ENCODE measurements around the gene FAM234A. TPM values are rescaled to one million over a fixed set of nuclear protein-coding genes. Genes with fewer than 3 reads are reported as not detected.
"Not testable (repeated sequence)": the region's sequence is repeated elsewhere in the genome, so short reads cannot be mapped to it uniquely, and the experiment has no call there.

The FAM234A gene
- polyA plus RNA-seq, 2 of the 4 experiments (the other 2 are of a cell fraction) = 25.6 to 53.3 TPM

- H3K9me3 ChIP-seq; H3K4me1 ChIP-seq; ATAC-seq; DNase-seq (ENCODE audit: low read depth in 1 of 2, low spot score in 1 of 2); H3K4me3 ChIP-seq; H3K4me2 ChIP-seq; POLR2A ChIA-PET; H3K27ac ChIP-seq; FAIRE-seq: not testable (repeated sequence)
- WGBS (ENCODE audit: missing lambda C conversion rate) = 94% methylated on average over 14 of the region's 14 CpGs
- CTCF ChIA-PET = interaction anchor here (1.8 kb wide), 2 partner anchors 30 to 146 kb away, joined by 5 read pairs; no protein-coding TSS in a partner anchor
These were observed 22.9 kb upstream of the FAM234A start for GRCh38 chr16:211631-212180.

GRCh38 chr16:212999-213398, 21.6 kb upstream of the FAM234A start:
- Histone ChIP-seq H3K4me3 (no peak overlapping the region), H3K4me2 (no peak overlapping the region), H3K4me1 (no peaks in the 10 kb centered on the region), H3K27ac (no peak overlapping the region), H3K9me3 (no peaks in the 10 kb centered on the region)
- WGBS (ENCODE audit: missing lambda C conversion rate) = 99% methylated on average over 3 of the region's 3 CpGs
- no peak for DNase-seq (ENCODE audit: low read depth in 1 of 2, low spot score in 1 of 2)
- ChIA-PET POLR2A (no interaction called here), CTCF (interaction anchor here (0.6 to 1.8 kb wide), 3 partner anchors 31 to 148 kb away, joined by 4 to 5 read pairs (median 4); partner anchors contain the start of gene HBQ1)
- no peak for FAIRE-seq
- no peak for TF ChIP-seq EP300 (IDR thresholded peaks at IDR 0.05)
- TF ChIP-seq HOXA7 (CRISPR knock-in tag; IDR thresholded peaks at IDR 0.05) = no peak
- TF ChIP-seq, protein P1, sequence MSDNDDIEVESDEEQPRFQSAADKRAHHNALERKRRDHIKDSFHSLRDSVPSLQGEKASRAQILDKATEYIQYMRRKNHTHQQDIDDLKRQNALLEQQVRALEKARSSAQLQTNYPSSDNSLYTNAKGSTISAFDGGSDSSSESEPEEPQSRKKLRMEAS (IDR thresholded peaks at IDR 0.05) = no peak
- no peak for TF ChIP-seq RNF2 (IDR thresholded peaks at IDR 0.05; ENCODE audit: borderline replicate concordance, low read depth)
- TF ChIP-seq RCOR1 (IDR thresholded peaks at IDR 0.05; ENCODE audit: low read depth, low read length) = no peak
- TF ChIP-seq KDM1A (IDR thresholded peaks at IDR 0.05; ENCODE audit: low read depth) = no peak
- no peak for TF ChIP-seq FOSB (CRISPR knock-in tag; IDR thresholded peaks at IDR 0.05)
- TF ChIP-seq CHD2 (IDR thresholded peaks at IDR 0.05; ENCODE audit: low read length, partially characterized antibody) = no peak
- TF ChIP-seq HMGXB4 (CRISPR knock-in tag; IDR thresholded peaks at IDR 0.05; ENCODE audit: borderline replicate concordance) = no peak
- no peak for TF ChIP-seq EHMT2 (IDR thresholded peaks at IDR 0.05; ENCODE audit: low read depth)
- no peak for TF ChIP-seq CHD4 (IDR thresholded peaks at IDR 0.05; ENCODE audit: borderline replicate concordance)
- no peak for ATAC-seq

DNA sequence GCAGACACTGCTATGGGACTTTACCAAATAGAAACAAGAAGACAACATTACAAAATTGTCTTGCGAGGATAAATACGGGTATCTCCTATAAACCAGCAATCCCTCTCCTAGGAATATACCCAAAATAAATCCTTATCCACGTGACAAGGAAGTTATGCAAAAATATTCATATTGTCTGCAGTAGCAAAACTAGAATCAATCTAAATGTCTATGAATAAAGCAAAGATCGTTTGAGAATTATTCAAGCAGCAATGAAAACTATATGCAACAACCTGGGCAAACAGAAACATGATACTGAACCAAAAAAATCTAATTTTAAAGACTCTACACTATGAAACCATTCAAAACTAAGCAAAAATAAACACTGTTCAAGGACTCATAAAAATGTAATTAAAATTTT, 14.6 kb upstream of the FAM234A start:
- no peaks in the 10 kb centered on the region for H3K9me3 ChIP-seq
- no peak overlapping the region for H3K4me3 ChIP-seq
- FAIRE-seq (no peak), DNase-seq (ENCODE audit: low read depth in 1 of 2, low spot score in 1 of 2) (no peak), ATAC-seq (no peak)
- POLR2A ChIA-PET = interaction anchor here (1.4 kb wide), 1 partner anchor 133 kb away, joined by 3 read pairs; no protein-coding TSS in a partner anchor
- TF ChIP-seq, protein P2, sequence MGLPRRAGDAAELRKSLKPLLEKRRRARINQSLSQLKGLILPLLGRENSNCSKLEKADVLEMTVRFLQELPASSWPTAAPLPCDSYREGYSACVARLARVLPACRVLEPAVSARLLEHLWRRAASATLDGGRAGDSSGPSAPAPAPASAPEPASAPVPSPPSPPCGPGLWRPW (IDR thresholded peaks at IDR 0.05) = no peak
- TF ChIP-seq CHD2 (IDR thresholded peaks at IDR 0.05; ENCODE audit: low read length, partially characterized antibody) (no peak), EP300 (IDR thresholded peaks at IDR 0.05) (no peak), FOSB (CRISPR knock-in tag; IDR thresholded peaks at IDR 0.05) (no peak), TP53 (CRISPR knock-in tag; IDR thresholded peaks at IDR 0.05) (no peak), RARB (CRISPR knock-in tag; IDR thresholded peaks at IDR 0.05) (no peak), CEBPB (IDR thresholded peaks at IDR 0.05) (no peak), ZC3H11A (IDR thresholded peaks at IDR 0.05) (no peak), BCL3 (IDR thresholded peaks at IDR 0.05) (no peak), CBX2 (IDR thresholded peaks at IDR 0.05; ENCODE audit: borderline replicate concordance, low read depth) (no peak), POLR2A (IDR thresholded peaks at IDR 0.05; ENCODE audit: low read length) (no peak), HDAC2 (IDR thresholded peaks at IDR 0.05) (no peak), MAFK (IDR thresholded peaks at IDR 0.05; ENCODE audit: partially characterized antibody) (no peak), SMC3 (IDR thresholded peaks at IDR 0.05) (no peak), HOXA7 (CRISPR knock-in tag; IDR thresholded peaks at IDR 0.05) (no peak)
- H3K4me1 ChIP-seq = no peaks in the 10 kb centered on the region
- H3K4me2 ChIP-seq = no peak overlapping the region
- CTCF ChIA-PET = interaction anchor here (1.9 kb wide), 1 partner anchor 142 kb away, joined by 8 read pairs; no protein-coding TSS in a partner anchor
- H3K27ac ChIP-seq = no peak overlapping the region
- WGBS (ENCODE audit: missing lambda C conversion rate) = 83% methylated on average over 4 of the region's 4 CpGs
